Measurements from ENCODE around the gene GPM6B. TPM values are rescaled to one million over a fixed set of nuclear protein-coding genes. Genes with fewer than 3 reads are reported as not detected.

GPM6B gene
- total and polyA plus RNA-seq, 3 experiments from 2014 or later: 0.30 TPM; not detected in 2

- CTCF ChIA-PET: interaction anchor here (0.8 to 1.7 kb wide), 5 partner anchors 10 to 91 kb away, joined by 3 to 6 read pairs (median 4); partner anchors contain the start of gene RAB9A
- H3K27ac Mint-ChIP-seq: peak overlapping the region in 7 of 8 donors; percentile 9 to 82 (median 72)
These were observed 69.1 kb downstream of the GPM6B start for GRCh38 chrX:13747836-13748235.

GRCh38 chrX:13742397-13743176 is 74.3 kb downstream of the GPM6B start:
- no peaks in the 10 kb centered on the region for H3K36me3 ChIP-seq (ENCODE audit: insufficient read depth, low read length)
- Mint-ChIP-seq H3K36me3 (peaks cover 4 to 58% (median 16%) of the 10 kb centered on the region in 3 donors), H3K27me3 (peaks cover 0 to 7% of the 10 kb centered on the region in 2 donors), H3K27ac (peak overlapping the region; percentile 94 to 98 (median 96)), H3K4me3 (peak overlapping the region; percentile 48 to 84 (median 82)), H3K4me1 (peaks cover 26 to 58% (median 41%) of the 10 kb centered on the region in 3 donors), H3K9me3 (no peaks in the 10 kb centered on the region)
- ChIA-PET POLR2A (interaction anchor here (1.2 kb wide), 1 partner anchor 8 kb away, joined by 3 read pairs; the partner anchor contains the start of genes OFD1 and TRAPPC2), CTCF (interaction anchor here (1.1 to 1.2 kb wide), 2 partner anchors 9 to 19 kb away, joined by 3 read pairs; partner anchors contain the start of gene TRAPPC2)
- peak overlapping the region; percentile 47 for H3K27ac ChIP-seq (ENCODE audit: low read depth, low read length)
- H3K9me3 ChIP-seq (ENCODE audit: low read length): no peaks in the 10 kb centered on the region
- H3K4me1 ChIP-seq (ENCODE audit: insufficient read depth, low read length): peaks cover 17% of the 10 kb centered on the region
- H3K27me3 ChIP-seq (ENCODE audit: insufficient read depth, low read length, poor library complexity, severe bottlenecking): no peaks in the 10 kb centered on the region
- peak; percentile 20 to 63 (median 42) for DNase-seq
- no peak overlapping the region for H3K4me3 ChIP-seq (ENCODE audit: low read length)

More at GRCh38 chrX:13747836-13748235, 69.1 kb downstream of the GPM6B start:
- peaks cover 5% of the 10 kb centered on the region for H3K36me3 ChIP-seq (ENCODE audit: insufficient read depth, low read length)
- H3K27ac ChIP-seq (ENCODE audit: low read depth, low read length): no peak overlapping the region
- H3K4me1 ChIP-seq (ENCODE audit: insufficient read depth, low read length): peaks cover 11% of the 10 kb centered on the region
- H3K4me1 Mint-ChIP-seq: peaks cover 21 to 64% (median 40%) of the 10 kb centered on the region in 3 donors
- H3K9me3 ChIP-seq (ENCODE audit: low read length): no peaks in the 10 kb centered on the region
- H3K4me3 ChIP-seq (ENCODE audit: low read length): no peak overlapping the region
- no peaks in the 10 kb centered on the region for H3K9me3 Mint-ChIP-seq
- H3K27me3 ChIP-seq (ENCODE audit: insufficient read depth, low read length, poor library complexity, severe bottlenecking): no peaks in the 10 kb centered on the region
- peaks cover 0 to 1% of the 10 kb centered on the region in 2 donors for H3K27me3 Mint-ChIP-seq
- no peak overlapping the region for H3K4me3 Mint-ChIP-seq
- POLR2A ChIA-PET: no interaction called here
- peaks cover 0 to 81% (median 21%) of the 10 kb centered on the region in 3 donors for H3K36me3 Mint-ChIP-seq
- DNase-seq: peak in 4 of 5 donors; percentile 10 to 54 (median 28)

- ChIA-PET POLR2A (no interaction called here), CTCF (interaction anchor here (1.2 kb wide), 1 partner anchor 18 kb away, joined by 3 read pairs; no protein-coding TSS in a partner anchor)
- no peak overlapping the region for H3K27ac ChIP-seq (ENCODE audit: low read depth, low read length)
- H3K9me3 Mint-ChIP-seq: no peaks in the 10 kb centered on the region
- no peaks in the 10 kb centered on the region for H3K27me3 ChIP-seq (ENCODE audit: insufficient read depth, low read length, poor library complexity, severe bottlenecking)
- H3K27me3 Mint-ChIP-seq: peaks cover 0 to 7% of the 10 kb centered on the region in 2 donors
- peaks cover 30 to 58% (median 50%) of the 10 kb centered on the region in 3 donors for H3K4me1 Mint-ChIP-seq
- peaks cover 22% of the 10 kb centered on the region for H3K4me1 ChIP-seq (ENCODE audit: insufficient read depth, low read length)
- no peak overlapping the region for H3K4me3 ChIP-seq (ENCODE audit: low read length)
- no peak for DNase-seq
- peak overlapping the region; percentile 94 to 98 (median 96) for H3K27ac Mint-ChIP-seq
- no peaks in the 10 kb centered on the region for H3K36me3 ChIP-seq (ENCODE audit: insufficient read depth, low read length)
- peaks cover 4 to 55% (median 20%) of the 10 kb centered on the region in 3 donors for H3K36me3 Mint-ChIP-seq
- no peaks in the 10 kb centered on the region for H3K9me3 ChIP-seq (ENCODE audit: low read length)
- H3K4me3 Mint-ChIP-seq: peak overlapping the region in 3 of 7 donors; percentile 42 to 82 (median 44)
These were observed 75.2 kb downstream of the GPM6B start for GRCh38 chrX:13741695-13742094.

- ChIA-PET CTCF (interaction anchor here (0.7 to 3.1 kb wide), 16 partner anchors 8 to 295 kb away, joined by 3 to 16 read pairs (median 4); partner anchors contain the start of gene RAB9A), POLR2A (interaction anchor here (0.5 to 2.5 kb wide), 15 partner anchors 8 to 754 kb away, joined by 3 to 23 read pairs (median 4); partner anchors contain the start of gene RAB9A)
- Histone ChIP-seq H3K36me3 (ENCODE audit: insufficient read depth, low read length) (no peaks in the 10 kb centered on the region), H3K27me3 (ENCODE audit: insufficient read depth, low read length, poor library complexity, severe bottlenecking) (no peaks in the 10 kb centered on the region), H3K9me3 (ENCODE audit: low read length) (no peaks in the 10 kb centered on the region), H3K4me1 (ENCODE audit: insufficient read depth, low read length) (peaks cover 34% of the 10 kb centered on the region), H3K27ac (ENCODE audit: low read depth, low read length) (peak within 1 kb of the TSS; percentile 93), H3K4me3 (ENCODE audit: low read length) (peak within 1 kb of the TSS; percentile 86)
- Mint-ChIP-seq H3K4me3 (peak within 1 kb of the TSS; percentile 94 to 99 (median 98)), H3K27me3 (no peaks in the 10 kb centered on the region), H3K36me3 (peaks cover 10 to 51% (median 14%) of the 10 kb centered on the region in 3 donors), H3K4me1 (peaks cover 59 to 74% (median 63%) of the 10 kb centered on the region in 3 donors), H3K27ac (peak within 1 kb of the TSS; percentile 98 to 99 (median 99)), H3K9me3 (peaks cover 0 to 4% (median 0%) of the 10 kb centered on the region in 5 donors)
- peak; percentile 81 to 95 (median 88) for DNase-seq
These were observed 82.4 kb downstream of the GPM6B start, which contains the start of the genes OFD1 and TRAPPC2 for GRCh38 chrX:13734278-13735172. Gene OFD1, plus strand, starts transcription at chrX:13734748. Its CDS starts 324 bp downstream, at chrX:13735072. Gene TRAPPC2, minus strand, starts transcription at chrX:13734620. Its CDS starts 14,657 bp downstream, at chrX:13719963.

GRCh38 chrX:13733506-13733905 is 83.4 kb downstream of the GPM6B start:
- peaks cover 16 to 57% (median 21%) of the 10 kb centered on the region in 3 donors for H3K36me3 Mint-ChIP-seq
- POLR2A ChIA-PET: interaction anchor here (2.3 to 2.5 kb wide), 2 partner anchors 8 to 14 kb away, joined by 15 to 23 read pairs; no protein-coding TSS in a partner anchor

GRCh38 chrX:13732246-13733067 is 84.4 kb downstream of the GPM6B start:
- Mint-ChIP-seq H3K27ac (peak overlapping the region; percentile 29 to 99 (median 98)), H3K9me3 (peaks cover 0 to 8% (median 3%) of the 10 kb centered on the region in 5 donors), H3K27me3 (peaks cover 0 to under 1% of the 10 kb centered on the region in 2 donors), H3K4me3 (peak overlapping the region; percentile 23 to 99 (median 95)), H3K36me3 (peaks cover 17 to 63% (median 27%) of the 10 kb centered on the region in 3 donors), H3K4me1 (peaks cover 73 to 81% (median 74%) of the 10 kb centered on the region in 3 donors)
- Histone ChIP-seq H3K27me3 (ENCODE audit: insufficient read depth, low read length, poor library complexity, severe bottlenecking) (no peaks in the 10 kb centered on the region), H3K4me3 (ENCODE audit: low read length) (no peak overlapping the region), H3K36me3 (ENCODE audit: insufficient read depth, low read length) (no peaks in the 10 kb centered on the region), H3K9me3 (ENCODE audit: low read length) (no peaks in the 10 kb centered on the region), H3K4me1 (ENCODE audit: insufficient read depth, low read length) (peaks cover 25% of the 10 kb centered on the region), H3K27ac (ENCODE audit: low read depth, low read length) (no peak overlapping the region)
- ChIA-PET CTCF (interaction anchor here (2.8 kb wide), 1 partner anchor 7 kb away, joined by 13 read pairs; no protein-coding TSS in a partner anchor), POLR2A (interaction anchor here (1.2 kb wide), 1 partner anchor 45 kb away, joined by 4 read pairs; no protein-coding TSS in a partner anchor)
- DNase-seq: no peak

More at GRCh38 chrX:13733506-13733905, 83.4 kb downstream of the GPM6B start:
- DNase-seq: no peak
- Histone ChIP-seq H3K36me3 (ENCODE audit: insufficient read depth, low read length) (no peaks in the 10 kb centered on the region), H3K9me3 (ENCODE audit: low read length) (no peaks in the 10 kb centered on the region), H3K27ac (ENCODE audit: low read depth, low read length) (peak overlapping the region; percentile 93), H3K4me1 (ENCODE audit: insufficient read depth, low read length) (peaks cover 34% of the 10 kb centered on the region), H3K27me3 (ENCODE audit: insufficient read depth, low read length, poor library complexity, severe bottlenecking) (no peaks in the 10 kb centered on the region), H3K4me3 (ENCODE audit: low read length) (peak overlapping the region; percentile 86)
- CTCF ChIA-PET: interaction anchor here (1.1 to 2.8 kb wide), 3 partner anchors 8 to 15 kb away, joined by 3 to 13 read pairs (median 5); no protein-coding TSS in a partner anchor
- H3K27ac Mint-ChIP-seq: peak overlapping the region; percentile 98 to 99 (median 99)
- peaks cover 0 to 4% (median 0%) of the 10 kb centered on the region in 5 donors for H3K9me3 Mint-ChIP-seq
- H3K4me3 Mint-ChIP-seq: peak overlapping the region; percentile 94 to 99 (median 98)
- peaks cover 67 to 81% (median 70%) of the 10 kb centered on the region in 3 donors for H3K4me1 Mint-ChIP-seq
- H3K27me3 Mint-ChIP-seq: no peaks in the 10 kb centered on the region

Measured in CD8-positive, alpha-beta memory T cell (primary cell).